Fibroblast of the aortic adventitia (primary cell): ENCODE measurements around the gene GYPC. TPM values are rescaled to one million over a fixed set of nuclear protein-coding genes. Genes with fewer than 3 reads are reported as not detected.

Experiments used
- DNase-seq: peaks from one replicate; pipeline ENCODE4 v3.0.0-alpha.2; 2010; ENCODE audit warnings: low read depth
- H3K4me3 ChIP-seq: 2 replicates; pipeline ENCODE4 v1.5.1; 2011; ENCODE audit warnings: low read depth, mild to moderate bottlenecking, control low read depth, low read length, moderate library complexity
- total RNA-seq: library from RNA; depleted of rRNA; stranded (reverse); fragments of >200 nt; gene quantifications from 2 replicates; pipeline ENCODE4 v1.2.3, GENCODE V29; 2012; ENCODE audit warnings: low replicate concordance
- TF ChIP-seq, protein P1 (sequence below): IDR thresholded peaks from 2 replicates; pipeline ENCODE4 v1.5.1; 2011; ENCODE audit warnings: mild to moderate bottlenecking, low read length, control low read depth, inconsistent platforms; ENCODE audit not compliant: insufficient read depth

Gene GYPC
- total RNA-seq, 1 donor, result 62.7 TPM

DNA sequence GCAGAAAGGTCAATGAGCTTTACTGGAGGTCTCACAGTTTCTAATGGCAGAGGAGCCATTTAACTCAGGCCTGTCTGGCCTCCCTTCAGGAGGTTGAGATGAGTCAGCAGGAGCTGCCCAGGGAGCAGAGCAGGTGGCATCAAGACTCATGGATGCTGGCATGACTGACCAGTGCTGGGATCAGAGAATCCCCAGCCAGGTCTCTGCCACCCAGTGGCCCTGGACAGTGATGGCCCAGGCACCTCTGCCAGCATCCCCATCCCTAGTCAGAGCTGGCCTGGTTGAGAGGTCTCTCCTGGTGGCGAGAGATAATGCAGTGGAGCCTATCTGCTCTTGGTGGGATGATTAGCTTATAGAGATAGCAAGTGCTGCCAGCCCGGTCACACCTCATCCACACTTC lies 43.1 kb downstream of the GYPC start:
- TF ChIP-seq, protein P1, sequence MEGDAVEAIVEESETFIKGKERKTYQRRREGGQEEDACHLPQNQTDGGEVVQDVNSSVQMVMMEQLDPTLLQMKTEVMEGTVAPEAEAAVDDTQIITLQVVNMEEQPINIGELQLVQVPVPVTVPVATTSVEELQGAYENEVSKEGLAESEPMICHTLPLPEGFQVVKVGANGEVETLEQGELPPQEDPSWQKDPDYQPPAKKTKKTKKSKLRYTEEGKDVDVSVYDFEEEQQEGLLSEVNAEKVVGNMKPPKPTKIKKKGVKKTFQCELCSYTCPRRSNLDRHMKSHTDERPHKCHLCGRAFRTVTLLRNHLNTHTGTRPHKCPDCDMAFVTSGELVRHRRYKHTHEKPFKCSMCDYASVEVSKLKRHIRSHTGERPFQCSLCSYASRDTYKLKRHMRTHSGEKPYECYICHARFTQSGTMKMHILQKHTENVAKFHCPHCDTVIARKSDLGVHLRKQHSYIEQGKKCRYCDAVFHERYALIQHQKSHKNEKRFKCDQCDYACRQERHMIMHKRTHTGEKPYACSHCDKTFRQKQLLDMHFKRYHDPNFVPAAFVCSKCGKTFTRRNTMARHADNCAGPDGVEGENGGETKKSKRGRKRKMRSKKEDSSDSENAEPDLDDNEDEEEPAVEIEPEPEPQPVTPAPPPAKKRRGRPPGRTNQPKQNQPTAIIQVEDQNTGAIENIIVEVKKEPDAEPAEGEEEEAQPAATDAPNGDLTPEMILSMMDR, result no peak
- DNase-seq, result no peak
- H3K4me3 ChIP-seq, result no peak overlapping the region

DNA sequence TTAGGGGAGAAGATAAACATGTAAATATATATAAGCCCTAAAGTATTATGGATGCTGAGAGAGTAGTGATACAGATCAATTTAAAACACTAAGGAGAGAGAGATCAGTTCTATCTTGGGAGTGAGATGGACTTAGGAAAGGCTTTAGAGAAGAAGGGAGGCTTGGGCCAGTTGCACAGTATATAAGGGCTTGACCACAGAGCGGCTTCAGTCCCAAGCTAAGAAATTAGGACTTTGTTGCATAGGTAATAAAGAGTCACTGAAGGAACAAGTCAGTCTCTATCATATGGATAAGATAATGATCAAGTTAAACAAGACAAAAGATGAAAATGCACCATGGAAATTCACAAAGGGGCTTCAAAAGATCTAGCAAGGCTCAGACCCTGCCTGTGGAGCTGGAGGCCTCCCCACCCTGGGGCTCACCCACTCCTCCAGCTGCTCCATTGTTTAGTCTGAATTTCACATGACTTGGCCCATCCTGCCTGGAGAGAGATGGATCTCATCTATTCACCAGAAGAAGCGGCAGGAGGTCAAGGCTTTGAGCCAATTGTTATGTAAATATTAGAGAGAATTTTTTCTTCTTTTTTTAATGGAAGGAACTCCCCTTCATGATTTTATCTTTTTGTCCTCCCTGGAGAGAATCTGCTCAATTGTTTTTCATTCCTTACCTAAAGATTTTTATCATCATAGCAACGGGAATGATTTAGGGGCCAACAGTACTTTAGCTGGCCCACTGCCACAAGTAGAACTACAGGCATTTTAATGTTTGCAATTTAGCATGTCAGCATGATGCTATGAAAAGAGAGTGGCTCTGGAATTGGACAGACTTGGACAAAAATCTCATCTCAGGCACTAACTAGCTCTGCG lies 44.0 kb downstream of the GYPC start:
- peak; percentile 62 for DNase-seq
- H3K4me3 ChIP-seq, result no peak overlapping the region
- TF ChIP-seq, protein P1, result no peak

DNA sequence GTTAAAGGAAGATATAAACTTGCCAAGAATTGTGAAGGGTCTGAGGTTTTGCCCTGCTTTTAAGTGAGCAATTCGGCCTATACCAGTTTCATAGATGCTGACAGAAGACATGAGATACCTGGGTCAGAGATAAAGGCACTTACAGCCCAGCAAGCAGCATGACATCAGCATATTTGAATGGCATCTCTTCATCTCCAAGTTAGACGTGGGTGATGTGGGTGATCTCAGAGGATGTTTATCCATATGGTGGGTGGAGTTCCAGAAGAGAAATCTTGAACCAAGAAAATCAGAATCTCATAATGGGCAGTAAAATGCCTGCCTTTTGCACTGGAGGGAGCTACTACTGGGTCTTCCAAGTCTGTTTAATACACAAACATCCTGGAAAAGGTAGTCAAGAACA lies 44.7 kb downstream of the GYPC start:
- peak; percentile 35 for DNase-seq
- H3K4me3 ChIP-seq, result no peak overlapping the region
- TF ChIP-seq, protein P1, result no peak

DNA sequence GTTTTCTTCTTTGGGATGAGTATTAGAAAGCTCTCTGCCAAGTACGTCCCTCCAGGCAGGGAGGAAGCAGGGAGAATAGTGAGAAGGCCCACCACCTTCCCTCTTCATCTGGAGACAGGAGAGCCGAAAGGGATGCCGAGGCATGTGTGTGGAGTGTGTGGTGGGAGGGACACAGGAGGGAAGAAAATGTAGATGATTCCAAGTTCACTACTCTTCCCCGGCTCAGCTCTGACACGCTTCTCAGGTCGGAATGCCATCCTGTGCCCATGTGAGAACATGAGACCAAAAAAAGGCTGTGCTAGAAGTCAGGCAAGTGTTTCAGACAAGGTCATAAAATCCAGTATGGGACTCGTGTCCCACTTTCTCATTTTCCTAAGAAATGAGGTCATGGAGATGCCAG lies 47.4 kb downstream of the GYPC start:
- no peak for DNase-seq
- no peak overlapping the region for H3K4me3 ChIP-seq
- TF ChIP-seq, protein P1, result no peak

DNA sequence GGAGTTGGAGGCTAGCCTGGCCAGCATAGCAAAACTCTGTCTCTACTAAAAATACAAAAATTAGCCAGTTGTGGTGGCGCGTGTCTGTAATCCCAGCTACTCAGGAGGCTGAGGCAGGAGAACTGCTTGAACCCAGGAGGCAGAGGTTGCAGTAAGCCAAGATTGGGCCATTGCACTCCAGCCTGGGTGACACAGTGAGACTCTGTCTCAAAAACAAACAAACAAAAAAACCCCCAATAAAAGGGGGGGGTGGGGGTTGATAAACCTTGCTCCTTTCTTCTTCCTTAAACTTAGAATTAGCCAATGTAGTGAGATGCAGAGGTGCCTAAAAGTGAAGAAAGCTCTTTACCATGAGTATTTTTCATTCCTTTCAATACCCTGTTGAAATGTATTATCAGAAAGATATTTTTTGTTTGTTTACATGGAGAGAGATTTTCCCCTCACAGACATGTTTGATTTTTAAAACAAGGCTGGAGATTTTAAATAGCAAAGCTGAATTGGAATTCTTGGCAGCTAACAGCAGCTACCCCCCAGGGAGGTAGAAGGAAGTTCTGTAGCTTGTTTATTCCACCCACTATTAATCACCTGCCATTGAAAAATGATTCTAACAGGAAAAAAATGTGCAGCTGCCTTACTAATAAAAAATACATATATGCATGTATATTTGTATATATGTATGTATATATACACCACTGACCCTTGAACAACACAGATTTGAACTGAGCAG lies 48.6 kb downstream of the GYPC start:
- H3K4me3 ChIP-seq, result no peak overlapping the region
- peak; percentile 59 for DNase-seq
- TF ChIP-seq, protein P1, result no peak

DNA sequence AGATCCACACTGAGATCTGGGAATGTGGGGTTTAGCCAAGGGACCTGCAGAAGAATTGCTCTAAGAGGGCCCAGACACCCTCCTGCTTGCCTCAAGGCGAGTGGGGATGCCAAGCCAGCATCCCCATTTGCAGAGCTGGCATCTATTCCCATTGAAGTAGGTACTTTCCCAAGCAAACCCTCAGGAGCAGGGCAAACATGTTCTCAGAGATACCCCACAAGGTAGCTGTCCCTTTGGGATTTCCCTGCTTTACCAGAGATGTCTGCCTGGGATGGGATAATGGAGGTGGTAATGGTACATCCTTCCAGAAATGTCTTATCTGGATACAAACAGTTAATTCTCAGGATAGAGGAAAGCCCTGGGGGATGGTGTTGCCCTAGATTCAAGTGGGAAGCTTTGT lies 51.2 kb downstream of the GYPC start:
- TF ChIP-seq, protein P1, result no peak
- no peak overlapping the region for H3K4me3 ChIP-seq
- DNase-seq, result no peak
